Activated CD4-positive, CD25-positive, alpha-beta regulatory T cell treated with anti-CD3 and anti-CD28 coated beads, Interleukin-2, amount 50 U/mL, for 72 hours (primary cell): Measurements from ENCODE around the gene CD74.

Experiments used
- DNase-seq: peaks from one replicate; pipeline ENCODE4 v3.0.0; 2021

CD74 gene

DNA sequence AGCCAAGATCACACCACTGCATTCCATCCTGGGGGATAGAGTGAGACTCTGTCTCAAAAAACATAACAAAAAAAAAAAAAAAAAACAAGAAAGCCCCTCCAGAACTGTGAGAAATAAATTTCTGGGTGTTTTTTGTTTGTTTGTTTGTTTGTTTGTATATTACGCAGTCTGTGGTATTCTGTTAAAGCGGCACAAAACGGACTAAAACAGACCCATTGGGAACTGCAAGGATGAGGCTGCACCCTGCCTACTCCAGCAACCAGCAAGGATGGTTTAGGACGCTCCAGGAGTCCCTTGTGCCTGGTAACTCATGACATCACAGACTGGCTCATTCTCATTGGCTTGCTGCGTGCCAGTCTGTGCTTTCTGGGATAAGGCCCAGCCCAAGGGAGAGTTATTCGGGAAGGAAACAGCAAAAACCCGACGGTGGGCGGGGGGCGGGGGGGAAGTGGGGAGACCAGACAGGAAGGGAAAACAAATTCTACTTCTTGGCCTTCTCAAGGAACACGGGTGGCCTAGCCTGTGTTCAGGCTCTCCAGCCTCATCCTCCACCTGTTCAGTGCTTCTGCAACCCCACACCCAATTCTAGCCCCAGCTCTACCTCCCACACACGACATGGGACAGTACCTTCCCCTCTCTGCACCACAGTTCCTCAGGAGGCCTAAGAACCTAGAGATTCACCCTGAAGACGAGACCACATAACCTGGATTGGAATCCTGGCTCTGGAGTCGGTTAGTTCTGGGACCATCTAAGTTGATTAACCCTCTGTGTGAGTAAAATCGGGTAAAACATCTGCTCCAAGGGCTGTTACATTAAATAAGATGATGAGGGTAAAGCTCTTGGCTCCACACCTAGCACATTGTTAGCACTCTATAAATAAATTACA is 2.8 kb downstream of the CD74 start:
- no peak for DNase-seq

DNA sequence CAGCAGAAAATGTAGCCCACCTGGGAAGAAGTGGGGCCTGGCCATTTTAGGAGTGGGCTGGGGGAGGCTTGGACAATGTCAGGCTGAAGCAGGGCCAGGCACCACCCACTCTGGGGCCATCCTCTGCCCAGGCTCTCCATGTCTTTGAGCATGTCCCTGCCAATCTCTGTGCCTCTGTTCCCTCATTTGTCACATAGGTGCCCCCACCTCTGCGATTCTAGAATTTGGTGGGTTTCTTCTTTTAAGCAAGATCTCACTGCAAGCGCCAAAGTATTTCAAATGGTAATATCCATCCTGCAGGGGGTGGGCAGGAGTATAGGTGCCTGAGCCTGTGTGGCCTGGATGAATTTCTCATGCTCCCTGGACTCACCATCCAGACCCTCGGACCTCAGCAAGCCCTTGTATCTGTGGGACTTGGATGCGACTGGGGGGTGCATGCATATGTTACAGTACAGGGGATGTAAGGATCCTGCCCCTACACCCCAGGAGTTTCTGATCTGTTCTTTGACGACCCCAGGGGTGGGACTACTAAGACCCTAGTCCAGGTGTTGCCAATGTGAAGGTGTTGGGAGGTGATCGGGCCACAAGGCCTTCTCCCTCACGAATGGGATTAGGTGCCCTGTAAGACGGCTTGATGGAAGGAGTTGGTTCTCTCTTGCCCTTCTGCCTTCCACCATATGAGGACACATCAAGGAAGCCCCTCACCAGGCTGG is 4.3 kb downstream of the CD74 start:
- DNase-seq = no peak

DNA sequence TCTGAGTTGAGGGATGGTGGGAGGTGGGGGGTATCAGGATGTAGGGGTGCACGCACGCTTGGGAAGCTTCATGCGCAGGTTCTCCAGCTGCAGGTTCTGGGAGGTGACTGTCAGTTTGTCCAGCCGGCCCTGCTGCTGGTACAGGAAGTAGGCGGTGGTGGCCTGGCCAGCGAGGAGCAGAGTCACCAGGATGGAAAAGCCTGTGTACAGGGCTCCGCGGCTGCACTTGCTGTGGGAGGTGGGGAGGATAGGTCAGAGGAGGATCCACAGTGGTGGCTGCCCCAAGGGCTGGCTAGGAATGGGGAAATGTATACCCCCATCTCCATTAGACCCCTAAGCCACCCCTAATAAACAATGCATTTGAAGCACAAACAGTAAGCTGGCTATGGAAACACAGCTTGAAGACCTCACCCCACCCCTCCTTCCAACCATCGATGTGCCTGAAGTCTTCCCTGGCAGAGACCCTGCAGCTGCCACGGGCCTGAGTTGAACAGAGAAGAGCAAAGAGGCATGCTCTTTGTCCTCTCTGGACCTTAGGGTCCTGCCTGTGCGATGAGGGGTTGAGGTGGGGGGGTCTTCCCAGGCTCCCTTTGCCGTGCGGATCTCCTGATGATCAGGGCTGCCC is 5.5 kb downstream of the CD74 start:
- no peak for DNase-seq

DNA sequence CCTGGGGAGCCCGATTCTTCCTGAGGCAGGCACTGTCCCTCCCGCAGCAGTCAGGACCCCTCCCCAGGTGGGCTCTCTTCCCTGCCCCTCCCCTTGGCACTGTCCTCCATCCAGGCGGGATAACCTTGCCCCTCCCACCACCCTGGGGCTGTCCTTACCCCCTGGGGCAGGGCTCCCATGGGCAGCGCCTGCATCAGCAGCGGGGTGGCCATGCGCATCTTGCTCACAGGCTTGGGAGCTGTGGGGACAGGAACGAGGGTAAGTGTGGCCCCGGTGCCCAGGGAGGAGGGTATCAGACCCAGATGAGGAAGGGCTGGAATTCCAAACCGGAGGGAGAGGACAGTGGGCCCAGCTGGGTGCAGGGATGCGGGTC is 6.0 kb downstream of the CD74 start:
- no peak for DNase-seq

DNA sequence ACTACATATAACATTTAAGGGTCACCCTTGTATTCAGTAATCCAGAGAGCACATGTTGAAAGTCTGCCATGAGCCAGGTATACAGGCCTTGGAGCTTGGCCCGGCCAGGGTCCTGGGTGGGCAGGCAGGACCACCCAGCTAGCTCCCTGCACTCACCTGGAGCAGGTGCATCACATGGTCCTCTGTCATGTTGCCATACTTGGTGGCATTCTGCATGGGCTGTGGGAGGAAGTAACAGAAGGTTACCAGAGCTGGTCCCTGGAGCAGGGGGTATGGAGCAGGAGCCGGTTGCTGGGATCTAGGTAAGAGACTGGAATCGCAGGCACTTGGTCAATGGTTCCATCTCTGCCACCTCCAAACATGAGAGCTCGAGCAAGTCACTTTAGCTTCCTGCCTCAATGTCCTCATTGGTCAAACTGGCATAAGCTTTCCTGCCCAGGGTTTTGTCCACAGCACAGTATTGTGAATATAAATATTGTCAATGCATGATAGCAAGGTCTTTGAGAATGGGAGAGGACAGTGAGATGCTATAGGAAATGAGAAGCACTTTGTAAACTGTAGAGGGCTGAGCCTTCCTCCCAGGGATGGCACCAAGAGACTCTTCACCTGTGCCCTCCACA is 6.5 kb downstream of the CD74 start:
- DNase-seq = no peak

DNA sequence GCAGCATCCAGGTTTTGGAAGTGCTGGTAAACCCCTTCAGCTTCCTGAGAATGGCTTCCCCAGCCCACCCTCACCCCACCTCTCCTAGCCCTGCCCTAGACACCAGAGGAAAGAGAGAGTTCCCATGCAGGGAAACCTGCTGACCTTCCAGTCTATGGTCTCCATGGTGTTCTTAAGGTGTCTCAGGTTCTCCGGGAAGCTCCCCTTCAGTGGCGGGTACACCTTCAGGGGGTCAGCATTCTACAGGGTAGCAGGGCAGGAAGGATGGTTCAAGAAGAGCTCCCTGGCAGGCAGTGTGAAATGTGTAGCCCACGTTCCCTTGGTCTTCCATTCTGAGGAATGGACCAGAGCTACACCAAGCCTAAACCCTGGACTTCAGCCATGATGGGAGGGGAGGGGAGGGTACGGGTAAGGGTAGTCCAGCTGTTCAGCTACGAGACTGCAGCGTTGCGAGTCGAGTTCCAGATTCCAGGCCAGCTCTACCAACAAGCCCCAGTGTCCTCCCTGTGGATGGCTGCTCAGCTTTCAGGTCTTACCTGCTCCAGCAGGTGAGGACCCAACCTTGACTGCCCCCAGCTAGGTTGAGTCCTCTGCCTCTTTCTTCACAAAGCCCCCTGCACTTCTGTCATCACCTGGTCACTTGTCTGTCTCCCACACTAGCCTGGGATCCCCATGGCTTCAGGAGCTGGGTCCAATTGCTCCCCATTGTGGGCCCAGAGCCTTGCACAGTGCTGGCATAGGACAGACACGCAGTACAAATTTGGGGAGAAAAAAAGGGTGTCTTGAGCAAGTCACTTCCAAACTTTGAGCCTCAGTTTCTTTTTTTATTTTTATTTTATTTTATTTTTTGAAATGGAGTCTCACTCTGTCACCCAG is 7.5 kb downstream of the CD74 start:
- DNase-seq = no peak

DNA sequence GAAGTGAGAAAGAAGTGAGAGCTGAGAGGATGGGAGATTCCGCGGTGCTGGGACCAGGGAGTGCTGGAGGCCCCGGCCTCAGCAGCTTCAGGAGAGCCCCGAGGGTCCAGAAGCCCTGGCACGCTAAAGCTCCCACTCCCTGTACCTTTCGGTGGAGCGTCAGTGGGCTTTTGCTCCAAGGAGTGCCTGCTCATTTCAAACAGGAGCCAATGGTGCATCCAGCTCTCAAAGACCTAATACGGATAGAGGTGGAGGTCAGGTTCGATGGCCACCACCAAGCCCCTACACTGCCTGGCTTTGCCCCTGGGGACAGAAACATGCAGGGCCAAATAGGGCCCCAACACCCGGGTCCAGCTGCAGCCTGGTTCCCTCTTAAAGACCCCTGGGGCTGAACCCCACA is 8.2 kb downstream of the CD74 start:
- no peak for DNase-seq

DNA sequence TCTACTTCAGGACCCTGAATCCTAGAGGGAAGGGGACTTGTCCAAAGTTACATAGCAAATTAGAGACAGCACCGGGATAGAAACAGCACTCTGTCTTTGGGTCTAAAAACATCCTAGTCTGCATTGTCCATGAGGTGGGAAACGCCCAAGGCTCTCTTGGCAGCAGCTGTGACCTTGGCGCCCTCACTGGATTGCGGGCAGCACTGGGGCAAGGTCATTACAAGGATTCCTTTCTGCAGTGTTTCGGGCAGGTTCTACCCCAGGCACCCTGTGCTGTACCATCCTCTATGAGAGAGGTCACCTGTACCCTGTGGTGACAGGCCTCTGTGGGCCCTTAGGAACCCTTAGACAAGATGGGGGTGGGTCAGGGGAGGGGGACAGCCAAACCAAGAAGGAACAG is 8.6 kb downstream of the CD74 start:
- no peak for DNase-seq

DNA sequence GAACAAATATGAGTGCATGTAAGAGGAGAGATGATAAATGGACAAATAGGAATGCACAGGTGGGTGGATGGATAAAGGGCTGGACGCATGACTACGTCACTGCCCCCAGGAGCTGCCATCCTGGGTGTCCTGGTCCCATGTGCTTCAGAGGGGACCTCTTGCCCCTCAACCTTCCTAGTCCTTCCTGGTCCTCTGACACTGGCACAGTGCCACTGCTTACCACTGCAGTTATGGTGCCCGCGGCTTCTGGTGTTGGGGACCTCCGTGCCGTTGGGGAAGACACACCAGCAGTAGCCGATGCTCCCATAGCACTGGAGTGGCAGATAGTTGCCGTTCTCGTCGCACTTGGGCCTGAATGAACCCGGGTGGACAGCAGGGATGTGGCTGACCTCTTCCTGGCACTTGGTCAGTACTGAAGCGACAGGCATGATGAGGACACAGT is 9.8 kb downstream of the CD74 start:
- no peak for DNase-seq

DNA sequence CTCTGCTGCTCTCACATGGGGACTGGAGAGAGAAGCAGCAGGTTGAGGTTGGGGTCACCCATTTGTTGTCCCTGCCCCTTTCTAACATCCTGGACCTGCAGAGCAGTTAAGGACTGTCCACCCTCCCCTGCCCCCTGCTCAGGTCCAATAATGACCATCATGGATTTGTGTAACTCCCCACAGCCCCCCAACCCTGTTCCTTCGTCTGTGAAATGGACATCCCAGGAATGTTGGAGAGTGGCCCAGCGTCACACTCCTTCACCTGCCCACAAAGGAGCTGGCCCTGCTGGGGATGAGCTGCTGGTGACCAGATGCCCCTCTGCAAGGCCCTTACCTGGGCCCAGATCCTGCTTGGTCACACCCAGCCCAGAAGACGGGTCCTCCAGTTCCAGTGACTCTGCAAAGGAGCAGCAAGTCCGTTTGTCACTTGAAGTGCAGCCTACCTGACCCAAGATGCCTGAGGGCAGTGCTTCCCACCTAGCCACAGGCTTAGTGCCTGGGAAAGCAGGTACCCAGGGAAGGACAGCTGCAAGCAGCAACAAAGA is 10.4 kb downstream of the CD74 start:
- DNase-seq = no peak

DNA sequence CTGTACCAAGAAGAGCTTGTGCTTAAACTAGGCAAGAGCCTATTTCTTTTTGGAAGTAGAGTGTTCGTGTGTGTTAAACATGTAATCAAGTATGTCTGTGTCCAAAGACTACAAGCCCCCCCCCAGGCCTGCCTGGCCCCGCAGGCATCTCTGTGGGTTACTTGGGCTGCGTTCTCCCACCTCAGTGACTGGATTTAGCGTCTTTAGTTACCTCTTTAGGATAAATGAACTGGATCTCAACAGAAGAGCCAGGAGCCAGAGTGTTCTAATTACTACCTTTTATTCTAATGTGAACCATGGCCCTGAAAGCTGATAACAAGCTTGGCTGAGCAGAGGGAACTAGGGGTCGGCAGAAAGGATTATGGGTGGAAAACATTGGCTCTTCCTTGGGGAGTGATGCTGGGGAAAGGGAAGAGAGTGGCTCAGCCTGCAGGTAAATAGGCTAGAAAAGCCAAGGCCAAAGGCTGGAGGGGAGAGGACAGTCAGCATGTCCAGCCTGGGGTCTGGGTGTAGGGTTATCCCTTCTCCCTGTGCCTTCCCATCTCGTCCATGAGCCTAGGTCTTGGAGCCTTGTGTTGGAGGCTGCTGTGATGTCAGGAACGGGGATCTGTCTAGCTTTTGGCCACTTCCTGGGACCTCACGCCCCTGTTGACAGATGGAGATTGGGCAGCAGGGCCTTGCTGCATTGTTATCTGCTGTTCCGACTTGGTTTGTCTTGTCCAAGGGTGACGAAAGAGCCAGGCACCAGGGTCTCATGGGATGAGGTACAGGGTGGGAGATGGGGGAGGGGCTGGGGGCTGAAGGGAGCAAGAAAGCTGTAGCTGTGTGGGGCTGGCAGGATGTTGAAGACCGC is 11.1 kb downstream of the CD74 start:
- DNase-seq = no peak

DNA sequence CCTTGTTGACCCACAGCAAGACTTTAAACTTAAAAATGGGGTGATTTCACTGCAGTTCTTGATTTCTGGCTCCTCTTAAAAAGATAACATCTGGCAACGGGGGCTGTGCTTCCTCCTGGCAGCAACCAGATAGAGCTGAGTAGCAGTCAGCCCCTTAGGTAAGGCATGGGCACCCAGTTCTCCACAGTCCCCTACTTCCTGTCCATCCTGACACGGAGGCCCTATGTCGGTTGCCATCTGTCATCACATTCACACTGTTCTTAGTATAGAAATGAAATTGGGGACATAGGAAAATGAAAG is 11.7 kb downstream of the CD74 start:
- no peak for DNase-seq

DNA sequence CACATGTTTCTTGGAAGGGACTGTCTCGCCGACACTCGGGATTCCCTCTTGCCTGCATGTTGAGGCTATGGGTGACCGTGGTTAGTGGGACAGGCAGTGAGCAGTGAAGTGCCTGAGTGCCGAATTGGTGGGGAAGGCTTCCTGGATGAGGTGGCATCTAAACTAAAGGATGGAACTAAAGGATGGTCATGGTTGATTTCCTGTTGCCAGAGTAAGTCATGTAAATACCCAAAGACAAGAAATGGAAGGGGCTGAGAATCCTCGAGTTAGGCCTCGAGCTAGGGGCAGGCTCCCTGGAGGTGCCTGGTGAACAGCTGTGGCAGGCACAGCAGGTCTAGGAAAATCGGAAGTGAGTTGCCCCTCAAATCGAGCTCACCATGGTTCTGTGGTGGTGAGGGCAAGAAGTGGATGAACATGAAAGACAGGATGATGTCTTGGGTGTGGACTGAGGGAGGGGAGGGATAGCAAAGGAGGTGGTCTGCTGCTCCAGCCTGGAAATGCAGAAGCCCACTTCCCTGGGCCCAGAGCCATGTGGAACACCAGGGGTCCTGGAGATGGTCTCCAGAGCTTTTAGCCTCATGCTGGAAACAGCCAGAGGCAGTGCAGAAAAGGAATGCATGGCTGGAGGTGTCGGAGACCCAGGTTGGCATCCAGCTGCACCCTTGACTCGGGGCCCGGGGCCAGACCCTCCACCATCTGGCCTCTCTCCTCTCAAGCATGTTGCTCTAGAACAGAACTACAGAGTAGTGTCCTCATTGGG is 12.2 kb downstream of the CD74 start:
- no peak for DNase-seq

DNA sequence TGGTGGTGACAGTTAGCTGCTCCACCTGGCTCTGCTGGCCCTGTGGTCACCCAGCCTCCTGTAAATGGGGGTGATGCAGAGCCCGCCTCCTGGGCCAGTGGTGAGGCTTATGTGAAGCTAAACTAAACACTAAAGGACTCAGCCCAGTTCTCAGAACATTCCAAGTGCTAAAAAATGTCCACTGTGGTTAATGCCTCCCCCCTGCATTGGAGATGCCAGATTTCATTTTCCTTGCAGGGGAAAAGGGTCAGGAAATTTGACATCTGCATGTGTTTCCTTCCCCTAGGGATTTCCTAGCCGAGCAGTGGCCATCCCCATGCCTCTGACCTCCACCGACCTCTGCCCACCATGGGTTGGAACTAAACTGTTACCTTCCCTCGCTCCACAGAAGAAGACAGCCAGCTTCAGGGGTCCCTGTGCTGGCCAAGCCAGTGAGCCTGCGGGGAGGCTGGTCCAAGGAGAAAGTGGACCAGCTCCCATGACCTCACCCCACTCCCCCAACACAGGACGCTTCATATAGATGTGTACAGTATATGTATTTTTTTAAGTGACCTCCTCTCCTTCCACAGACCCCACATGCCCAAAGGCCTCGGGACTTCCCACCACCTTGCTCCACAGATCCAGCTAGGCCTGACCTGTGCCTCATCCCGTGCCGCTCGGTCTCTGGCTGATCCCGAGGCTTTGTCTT is 13.0 kb downstream of the CD74 start:
- DNase-seq = no peak

DNA sequence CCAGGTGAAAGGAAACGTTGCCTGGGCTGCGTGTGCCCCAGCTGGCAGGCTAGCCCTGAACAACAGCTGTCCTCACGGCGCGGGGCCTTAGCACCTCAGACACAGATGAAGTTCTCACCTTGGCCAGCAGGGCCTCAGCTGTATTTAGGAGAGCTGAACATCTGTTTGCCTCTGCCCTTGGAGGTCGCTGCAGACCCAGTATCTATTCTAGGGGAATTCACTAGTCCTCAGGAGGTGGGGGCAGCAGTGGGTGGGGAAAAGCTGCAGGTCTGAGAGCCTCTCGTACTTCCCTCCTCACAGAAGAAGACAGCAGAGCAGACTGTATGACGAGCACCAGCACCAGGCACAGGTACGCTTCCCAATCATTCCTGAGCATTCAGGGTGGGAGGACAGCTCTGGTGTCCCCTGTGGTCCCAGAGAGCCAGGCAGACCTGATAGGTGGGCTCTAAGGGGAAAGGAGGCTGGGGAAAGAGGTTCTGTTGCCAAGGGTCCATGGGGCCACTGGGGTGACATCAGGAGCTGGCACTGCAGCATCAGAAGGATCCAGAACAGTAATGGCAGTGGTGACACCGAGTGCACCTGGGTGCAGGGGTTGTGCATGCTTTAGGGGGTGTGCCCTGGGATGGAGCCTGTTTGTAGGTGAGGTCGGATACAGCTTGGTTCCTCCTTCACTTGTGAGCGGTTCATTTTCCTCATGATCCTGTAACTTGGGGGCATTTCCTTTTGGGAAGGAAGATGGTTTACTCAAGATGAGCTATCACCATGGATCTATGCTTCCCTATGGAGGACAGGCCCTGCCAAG is 13.8 kb downstream of the CD74 start:
- DNase-seq = no peak

DNA sequence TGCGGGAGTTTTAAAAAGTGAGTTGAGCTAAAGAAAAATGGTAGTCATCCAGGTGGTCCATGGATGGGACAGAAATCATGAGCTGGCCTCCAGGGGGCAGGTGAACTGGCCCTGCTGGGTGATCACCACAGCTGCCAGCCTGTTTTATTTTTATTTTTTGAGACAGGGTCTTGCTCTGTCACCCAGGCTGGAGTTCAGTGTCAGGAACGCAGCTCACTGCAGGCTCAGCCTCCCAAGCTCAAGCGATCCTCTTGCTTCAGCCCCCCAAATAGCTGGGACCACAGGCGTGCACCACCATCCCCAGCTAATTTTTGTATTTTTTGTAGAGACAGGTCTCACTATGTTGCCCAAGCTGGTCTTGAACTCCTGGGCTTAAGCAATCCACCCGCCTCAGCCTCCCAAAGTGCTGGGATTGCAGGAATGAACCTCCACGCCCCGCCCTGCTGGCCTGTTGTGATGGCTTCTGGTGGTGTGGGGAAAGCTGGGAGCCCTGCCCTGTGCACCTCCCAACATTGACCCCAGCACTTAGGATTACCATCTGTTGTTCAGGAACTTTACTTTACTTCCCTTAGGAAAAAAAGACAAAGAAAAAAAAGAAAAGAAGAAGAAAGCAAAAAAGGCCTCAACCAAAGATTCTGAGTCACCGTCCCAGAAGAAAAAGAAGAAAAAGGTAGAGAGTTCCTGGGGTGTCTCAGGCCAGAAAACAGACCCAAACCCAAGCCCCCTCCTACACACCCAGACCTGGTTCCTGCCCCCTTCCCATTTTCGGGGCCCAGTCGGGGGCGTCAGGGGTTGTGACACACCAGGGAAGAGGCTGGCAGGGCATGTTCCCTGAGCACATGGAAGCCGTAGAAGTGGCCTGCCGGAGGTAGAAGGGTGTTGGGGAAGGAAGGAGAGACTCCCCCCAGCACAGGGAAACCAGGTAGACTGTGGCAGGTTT is 14.7 kb downstream of the CD74 start:
- DNase-seq = no peak

DNA sequence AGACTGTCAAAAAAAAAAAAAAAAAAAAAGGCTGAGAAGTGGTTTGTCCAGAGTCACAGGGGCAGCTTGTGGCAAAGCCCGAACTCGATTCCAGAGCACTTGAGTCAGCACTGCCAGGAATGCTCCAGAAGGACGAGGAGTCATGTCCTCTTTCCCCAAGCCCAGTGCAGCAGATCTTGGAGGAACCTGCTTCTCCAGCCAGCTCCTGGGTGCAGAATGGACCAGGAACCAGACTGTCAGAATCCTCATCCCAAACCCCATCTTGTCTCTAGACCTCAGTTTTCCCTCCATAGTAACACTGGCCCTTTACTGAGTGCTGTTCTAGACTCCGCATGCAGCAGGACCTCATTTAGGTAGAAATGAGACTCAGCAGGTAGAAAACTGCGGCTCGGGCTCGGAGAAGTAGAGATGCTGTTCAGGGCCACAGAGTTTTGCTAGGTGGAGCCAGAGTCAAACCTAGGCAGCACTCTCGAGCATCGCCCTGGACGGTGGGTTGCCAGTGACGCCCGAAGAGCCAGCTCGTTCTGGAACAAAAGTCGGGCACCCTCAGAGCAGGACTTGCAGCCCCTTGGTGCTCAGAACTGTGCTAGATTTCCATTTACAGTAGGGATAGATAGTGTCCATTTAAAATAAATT is 15.4 kb downstream of the CD74 start:
- no peak for DNase-seq
